GM12892 (cell line): ENCODE results near the gene BAZ2B.

ENCODE experiments used
- POLR2A ChIP-seq: IDR thresholded peaks from 2 replicates; pipeline ENCODE4 v1.6.1; 2011; ENCODE audit warnings: low read depth, low read length, control low read depth
- POLR2AphosphoS5 ChIP-seq: IDR thresholded peaks from 2 replicates; pipeline ENCODE4 v1.6.1; 2011; ENCODE audit warnings: low read depth, low read length, control low read depth
- TAF1 ChIP-seq: IDR thresholded peaks from 2 replicates; pipeline ENCODE4 v1.6.1; 2011; ENCODE audit warnings: low read depth, mild to moderate bottlenecking, control low read depth, low read length, borderline replicate concordance

- TF ChIP-seq TAF1 = no peak
- TF ChIP-seq POLR2A = no peak
- TF ChIP-seq POLR2AphosphoS5 = no peak
These were observed 8.2 kb downstream of the BAZ2B start for GRCh38 chr2:159608108-159608507.
